Stimulated activated CD4-positive, alpha-beta T cell treated with anti-CD3 and anti-CD28 coated beads, Interleukin-4, amount 100 ng/mL, for 24 hours (primary cell): ENCODE data around the gene POM121L2.
"Not testable (repeated sequence)": the region's sequence is repeated elsewhere in the genome, so short reads cannot be mapped to it uniquely, and the experiment has no call there.

Source experiments
- DNase-seq: peaks from one replicate; pipeline ENCODE4 v3.0.0-alpha.2; 2020

POM121L2 gene

GRCh38 chr6:27293436-27294098 is 18.5 kb downstream of the POM121L2 start:
- no peak for DNase-seq

- DNase-seq: no peak
These were observed 21.2 kb downstream of the POM121L2 start for GRCh38 chr6:27290850-27291208.

GRCh38 chr6:27290065-27290849 is 21.8 kb downstream of the POM121L2 start:
- no peak for DNase-seq

GRCh38 chr6:27288136-27289044 is 23.7 kb downstream of the POM121L2 start:
- DNase-seq: no peak

GRCh38 chr6:27287751-27288135 is 24.3 kb downstream of the POM121L2 start:
- DNase-seq: no peak

- no peak for DNase-seq
These were observed 25.9 kb downstream of the POM121L2 start for GRCh38 chr6:27286141-27286540.

- DNase-seq: no peak
These were observed 28.8 kb downstream of the POM121L2 start for GRCh38 chr6:27283279-27283678.

- no peak for DNase-seq
These were observed 30.5 kb downstream of the POM121L2 start for GRCh38 chr6:27281569-27281968.

- DNase-seq: no peak
These were observed 31.0 kb downstream of the POM121L2 start for GRCh38 chr6:27281105-27281539.

- DNase-seq: no peak
These were observed 31.5 kb downstream of the POM121L2 start for GRCh38 chr6:27280540-27281000.

GRCh38 chr6:27280064-27280539 is 32.0 kb downstream of the POM121L2 start:
- peak; percentile 20 for DNase-seq

- DNase-seq: no peak
These were observed 32.5 kb downstream of the POM121L2 start for GRCh38 chr6:27279513-27280063.

- DNase-seq: no peak
These were observed 36.8 kb downstream of the POM121L2 start for GRCh38 chr6:27275025-27275956.

- no peak for DNase-seq
These were observed 38.3 kb downstream of the POM121L2 start for GRCh38 chr6:27273783-27274182.

GRCh38 chr6:27268803-27269202 is 43.3 kb downstream of the POM121L2 start:
- no peak for DNase-seq

GRCh38 chr6:27267857-27268434 is 44.1 kb downstream of the POM121L2 start:
- no peak for DNase-seq

- DNase-seq: not testable (repeated sequence)
These were observed 45.1 kb downstream of the POM121L2 start for GRCh38 chr6:27267003-27267402.

GRCh38 chr6:27263886-27264285 is 48.2 kb downstream of the POM121L2 start:
- DNase-seq: no peak

GRCh38 chr6:27260836-27261375 is 51.2 kb downstream of the POM121L2 start:
- no peak for DNase-seq

- no peak for DNase-seq
These were observed 51.7 kb downstream of the POM121L2 start for GRCh38 chr6:27260369-27260768.
